ENCODE measurements around the gene GATA3.

Gene GATA3

DNA sequence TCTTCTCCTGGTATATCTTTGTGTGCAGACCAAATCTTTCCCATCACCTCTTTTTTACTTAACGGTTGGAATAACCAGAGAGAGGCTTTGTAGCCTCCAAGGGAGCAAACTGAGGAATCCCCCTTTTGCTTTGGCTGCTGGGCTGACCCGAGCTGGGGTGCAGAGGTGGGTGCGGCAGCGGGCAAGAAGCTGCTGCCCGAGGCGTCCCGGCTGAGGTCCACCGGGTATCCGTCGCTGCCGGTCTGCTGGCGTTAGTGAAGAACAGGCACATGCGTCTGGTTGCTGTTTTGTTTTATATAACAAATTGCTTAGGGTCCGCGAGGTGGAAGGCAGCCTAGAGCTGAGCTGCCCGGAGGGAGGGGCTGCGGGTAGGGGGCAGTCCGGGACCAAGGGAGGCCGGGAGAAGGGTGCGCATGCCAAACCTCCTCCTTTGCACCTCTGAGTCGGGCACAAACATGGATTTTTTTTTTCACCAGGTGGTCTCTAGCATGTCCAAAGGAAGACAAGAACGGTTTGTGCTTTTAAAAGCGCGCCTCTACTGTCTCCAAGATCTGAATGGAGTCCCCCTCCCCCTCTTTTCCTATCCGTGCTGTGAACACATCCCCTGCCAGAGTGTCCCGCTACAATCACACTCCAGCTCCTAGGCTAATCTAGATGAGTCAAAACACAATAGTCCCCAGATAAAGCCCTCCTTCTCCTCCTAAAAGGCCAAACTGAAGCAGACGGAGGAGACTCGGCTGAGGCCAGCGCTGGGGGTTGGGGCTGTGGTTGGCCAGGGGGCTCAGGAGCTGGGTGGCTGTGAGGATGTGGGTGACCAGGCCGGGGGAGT, 6.8 kb upstream of the GATA3 start:
- H3K4me1 ChIP-seq (ENCODE audit: insufficient read depth, low read length): peaks cover 51% of the 10 kb centered on the region
- peak overlapping the region; percentile 30; the same call in 1 of the 2 replicates for H3K4me3 ChIP-seq (ENCODE audit: low read length)
- H3K36me3 ChIP-seq (ENCODE audit: insufficient read depth, low read length): no peaks in the 10 kb centered on the region
- no peak overlapping the region for H3K9ac ChIP-seq (ENCODE audit: low read depth, low read length)
- H3K27me3 ChIP-seq (ENCODE audit: insufficient read depth, low read length): peaks cover 100% of the 10 kb centered on the region
- H3K9me3 ChIP-seq (ENCODE audit: insufficient read depth, low read depth, low read length): no peaks in the 10 kb centered on the region
- H3K27ac ChIP-seq (ENCODE audit: low read depth, low read length): no peak overlapping the region
- 1% methylated on average over 30 of the region's 30 CpGs for WGBS

DNA sequence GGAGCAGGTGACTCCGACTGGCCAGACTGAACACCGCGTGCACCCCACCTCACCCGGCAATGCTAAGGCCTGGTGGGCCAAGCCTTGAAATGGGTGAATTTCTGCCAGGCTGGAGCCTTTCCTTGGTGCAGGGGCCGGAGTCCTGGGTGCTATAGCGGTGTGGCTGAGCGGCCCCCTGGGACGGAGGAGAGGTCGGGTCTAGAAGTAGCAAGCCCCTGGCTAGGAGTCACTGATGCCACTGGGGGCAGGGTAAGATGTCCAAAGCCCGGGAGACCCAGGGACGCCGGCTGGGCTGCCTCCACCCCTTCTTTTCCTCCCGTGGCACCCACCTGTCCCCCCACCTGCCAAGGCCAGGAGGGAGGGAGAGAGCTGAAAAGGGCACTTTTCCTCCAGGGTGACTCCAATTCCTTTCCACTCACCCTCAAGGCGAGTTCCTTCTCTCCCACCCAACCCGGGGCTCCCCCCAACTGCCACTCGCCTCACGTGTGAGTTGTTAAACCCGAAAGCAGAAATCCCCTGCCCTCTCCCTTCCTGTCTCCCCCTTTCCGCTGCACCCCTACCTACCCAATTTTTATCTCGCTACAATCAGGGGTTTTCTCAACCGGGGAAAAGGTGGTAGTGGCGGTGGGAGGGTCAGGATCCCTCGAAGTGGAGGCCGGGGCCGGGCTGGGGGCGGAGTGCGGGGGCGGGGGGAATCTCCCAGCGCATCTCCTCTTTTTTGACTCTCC, 6.0 kb upstream of the GATA3 start:
- Histone ChIP-seq H3K9ac (ENCODE audit: low read depth, low read length) (no peak overlapping the region), H3K27ac (ENCODE audit: low read depth, low read length) (no peak overlapping the region), H3K9me3 (ENCODE audit: insufficient read depth, low read depth, low read length) (no peaks in the 10 kb centered on the region), H3K27me3 (ENCODE audit: insufficient read depth, low read length) (peaks cover 98% of the 10 kb centered on the region), H3K4me1 (ENCODE audit: insufficient read depth, low read length) (peaks cover 52% of the 10 kb centered on the region), H3K36me3 (ENCODE audit: insufficient read depth, low read length) (no peaks in the 10 kb centered on the region), H3K4me3 (ENCODE audit: low read length) (peak overlapping the region; percentile 30; the same call in 1 of the 2 replicates)
- WGBS: 3% methylated on average over 16 of the region's 29 CpGs

DNA sequence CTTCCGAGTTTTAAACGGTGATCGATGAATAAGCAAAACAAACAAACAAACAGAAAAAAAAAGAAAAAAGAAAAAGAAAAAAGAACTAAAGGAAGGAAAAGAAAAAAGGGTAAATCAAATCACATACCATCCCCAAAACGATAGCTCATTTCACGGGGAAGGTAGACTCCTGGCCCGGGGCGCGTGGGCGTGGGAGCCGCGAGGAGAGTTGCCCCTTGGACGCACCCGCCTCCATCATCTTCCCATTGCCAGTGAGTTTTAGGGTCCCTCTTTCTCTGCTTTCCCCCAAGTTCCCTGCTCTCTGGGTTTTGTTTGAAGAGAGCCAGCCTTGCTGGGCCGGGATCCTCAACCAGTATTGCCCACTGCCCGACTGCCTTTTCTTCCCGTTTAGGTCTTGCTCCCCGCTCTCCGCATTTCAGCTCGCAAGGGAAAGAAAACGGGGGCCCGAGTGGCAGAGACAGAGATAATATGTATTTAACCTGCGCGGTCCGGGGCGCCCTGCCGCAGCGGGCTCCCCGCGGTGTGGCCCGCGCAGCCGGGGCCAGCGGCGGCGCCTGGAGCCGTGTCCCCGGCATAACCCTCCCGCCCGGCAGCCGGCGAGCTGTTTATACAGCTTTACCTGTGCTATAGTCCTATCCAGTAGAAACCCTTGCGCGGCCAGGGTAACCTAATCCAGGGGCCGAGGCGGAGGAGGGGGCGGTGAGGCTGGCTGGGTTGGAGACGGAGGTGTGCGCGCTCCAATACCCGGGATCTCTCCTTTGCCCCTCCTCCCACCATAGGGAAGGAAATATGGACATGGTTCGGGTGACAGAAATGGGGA, 5.2 kb upstream of the GATA3 start:
- 2% methylated on average over 44 of the region's 51 CpGs for WGBS
- H3K4me3 ChIP-seq (ENCODE audit: low read length): peak overlapping the region; percentile 51
- H3K27me3 ChIP-seq (ENCODE audit: insufficient read depth, low read length): peaks cover 98% of the 10 kb centered on the region

DNA sequence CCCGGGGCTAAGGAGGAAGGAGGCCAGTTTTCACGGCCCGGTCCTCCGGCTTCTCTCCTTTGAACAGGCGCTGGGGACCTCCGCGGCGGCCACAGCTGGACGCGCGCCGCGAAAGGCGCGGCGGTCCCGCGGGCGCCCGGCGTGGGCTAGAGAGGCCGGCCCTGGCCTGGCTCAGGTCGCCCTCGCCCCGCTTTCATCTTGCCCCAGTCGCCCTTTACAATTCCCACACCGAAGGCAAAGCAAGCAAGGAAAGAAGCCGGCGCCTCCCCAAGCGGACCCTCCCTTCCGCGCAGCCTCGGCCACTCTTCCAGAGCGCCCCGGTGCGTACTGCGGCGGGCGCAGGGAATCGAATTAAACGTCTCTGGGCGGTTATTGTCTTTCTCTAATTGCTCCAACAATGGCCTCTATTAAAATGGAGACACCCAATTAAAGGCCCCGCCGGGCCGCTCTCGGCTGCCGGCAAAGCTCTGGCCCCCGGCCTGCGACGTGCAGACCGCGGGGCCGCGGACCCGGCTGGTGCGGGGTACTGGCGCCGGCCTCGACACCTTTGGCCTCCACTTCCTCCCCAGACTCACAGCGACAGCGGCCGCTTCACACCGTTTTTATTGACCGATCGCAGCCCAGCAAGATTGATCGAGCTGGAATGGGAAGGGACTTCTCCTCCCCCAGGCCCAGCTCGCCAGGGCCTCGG, 4.5 kb upstream of the GATA3 start:
- WGBS: under 1% methylated on average over 68 of the region's 68 CpGs
- H3K27me3 ChIP-seq (ENCODE audit: insufficient read depth, low read length): peaks cover 96% of the 10 kb centered on the region
- H3K4me1 ChIP-seq (ENCODE audit: insufficient read depth, low read length): peaks cover 48% of the 10 kb centered on the region
- H3K9ac ChIP-seq (ENCODE audit: low read depth, low read length): no peak overlapping the region
- peak overlapping the region; percentile 51 for H3K4me3 ChIP-seq (ENCODE audit: low read length)
- H3K9me3 ChIP-seq (ENCODE audit: insufficient read depth, low read depth, low read length): no peaks in the 10 kb centered on the region
- no peaks in the 10 kb centered on the region for H3K36me3 ChIP-seq (ENCODE audit: insufficient read depth, low read length)
- H3K27ac ChIP-seq (ENCODE audit: low read depth, low read length): peak overlapping the region; percentile 29; the same call in 1 of the 2 replicates

More for the DNA sequence above, 5.2 kb upstream of the GATA3 start:
- Histone ChIP-seq H3K4me1 (ENCODE audit: insufficient read depth, low read length) (peaks cover 55% of the 10 kb centered on the region), H3K9me3 (ENCODE audit: insufficient read depth, low read depth, low read length) (no peaks in the 10 kb centered on the region), H3K9ac (ENCODE audit: low read depth, low read length) (no peak overlapping the region), H3K27ac (ENCODE audit: low read depth, low read length) (0 out of 2 replicates have a peak overlapping the region, but pooled peaks have one; percentile 27), H3K36me3 (ENCODE audit: insufficient read depth, low read length) (no peaks in the 10 kb centered on the region)

DNA sequence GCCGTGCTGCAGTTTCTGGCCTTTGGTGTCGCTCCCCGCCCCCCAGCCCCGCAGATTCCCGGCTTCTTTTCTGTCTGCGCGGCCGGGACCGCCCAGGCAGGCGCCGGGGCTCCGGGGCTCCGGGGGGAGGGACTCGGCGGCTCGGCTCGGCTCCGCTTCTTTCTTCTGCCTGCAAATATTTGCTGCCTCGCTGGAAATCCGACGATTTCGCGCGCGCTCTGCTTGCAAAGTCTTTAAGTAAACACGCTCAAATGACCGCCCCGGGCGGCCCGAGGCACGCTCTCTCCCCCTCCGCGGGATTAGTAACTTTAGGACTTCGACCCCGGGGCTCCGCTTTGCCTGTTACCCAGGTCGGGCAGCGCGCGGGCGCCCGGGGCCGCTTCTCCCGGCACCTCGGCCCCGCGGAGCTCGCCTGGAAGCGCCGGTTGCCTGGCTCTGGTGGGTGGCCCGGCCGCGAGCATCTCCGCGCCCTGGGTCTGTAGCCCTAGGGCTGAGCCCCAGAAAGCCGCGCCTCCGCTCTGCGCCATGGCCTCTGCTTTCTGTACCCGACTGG, 3.9 kb upstream of the GATA3 start:
- Histone ChIP-seq H3K27ac (ENCODE audit: low read depth, low read length) (peak overlapping the region; percentile 29; the same call in 1 of the 2 replicates), H3K36me3 (ENCODE audit: insufficient read depth, low read length) (no peaks in the 10 kb centered on the region), H3K4me3 (ENCODE audit: low read length) (peak overlapping the region; percentile 51), H3K27me3 (ENCODE audit: insufficient read depth, low read length) (peaks cover 96% of the 10 kb centered on the region), H3K4me1 (ENCODE audit: insufficient read depth, low read length) (peaks cover 45% of the 10 kb centered on the region), H3K9me3 (ENCODE audit: insufficient read depth, low read depth, low read length) (no peaks in the 10 kb centered on the region), H3K9ac (ENCODE audit: low read depth, low read length) (no peak overlapping the region)
- WGBS: under 1% methylated on average over 58 of the region's 60 CpGs

DNA sequence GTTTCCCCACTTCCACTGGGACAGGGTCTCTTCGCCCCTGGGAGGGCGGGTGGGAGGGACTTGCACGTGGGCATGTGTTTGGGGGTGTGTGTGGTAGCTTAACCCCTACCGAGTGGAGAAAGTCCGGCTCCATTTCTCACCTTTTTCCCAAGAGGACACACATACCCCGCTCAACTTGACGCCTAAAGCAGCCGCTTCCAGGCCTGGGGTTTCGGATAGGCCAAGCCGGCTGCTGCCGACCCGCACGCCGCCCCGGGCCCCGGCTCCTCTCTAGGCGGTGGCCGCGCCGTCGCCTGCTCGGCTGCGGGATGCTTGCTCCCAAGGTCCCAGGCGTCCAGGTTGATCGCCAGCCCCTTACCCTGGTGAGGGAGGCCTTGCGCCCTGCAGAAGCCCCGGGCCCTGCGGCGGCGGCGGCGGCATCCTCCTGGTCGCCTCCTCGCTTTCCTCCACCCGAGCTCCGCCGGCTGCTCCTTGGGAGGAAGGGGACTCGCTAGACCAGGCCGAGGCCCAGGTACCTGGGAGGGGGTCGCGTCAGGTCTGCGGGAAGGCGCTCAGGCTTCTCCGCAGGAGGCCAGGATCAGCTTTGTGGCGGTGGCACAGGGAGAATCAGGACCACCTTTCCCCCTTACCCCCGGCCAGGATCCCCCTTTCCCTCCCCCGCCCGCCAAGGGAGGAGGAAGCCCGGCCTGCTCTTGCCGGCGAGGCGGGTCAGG, 3.2 kb upstream of the GATA3 start:
- no peaks in the 10 kb centered on the region for H3K9me3 ChIP-seq (ENCODE audit: insufficient read depth, low read depth, low read length)
- no peak overlapping the region; the same call in 1 of the 2 replicates for H3K27ac ChIP-seq (ENCODE audit: low read depth, low read length)
- H3K36me3 ChIP-seq (ENCODE audit: insufficient read depth, low read length): no peaks in the 10 kb centered on the region
- H3K9ac ChIP-seq (ENCODE audit: low read depth, low read length): no peak overlapping the region
- H3K4me1 ChIP-seq (ENCODE audit: insufficient read depth, low read length): peaks cover 39% of the 10 kb centered on the region
- 1% methylated on average over 48 of the region's 52 CpGs for WGBS
- peaks cover 96% of the 10 kb centered on the region for H3K27me3 ChIP-seq (ENCODE audit: insufficient read depth, low read length)
- H3K4me3 ChIP-seq (ENCODE audit: low read length): peak overlapping the region; percentile 51

DNA sequence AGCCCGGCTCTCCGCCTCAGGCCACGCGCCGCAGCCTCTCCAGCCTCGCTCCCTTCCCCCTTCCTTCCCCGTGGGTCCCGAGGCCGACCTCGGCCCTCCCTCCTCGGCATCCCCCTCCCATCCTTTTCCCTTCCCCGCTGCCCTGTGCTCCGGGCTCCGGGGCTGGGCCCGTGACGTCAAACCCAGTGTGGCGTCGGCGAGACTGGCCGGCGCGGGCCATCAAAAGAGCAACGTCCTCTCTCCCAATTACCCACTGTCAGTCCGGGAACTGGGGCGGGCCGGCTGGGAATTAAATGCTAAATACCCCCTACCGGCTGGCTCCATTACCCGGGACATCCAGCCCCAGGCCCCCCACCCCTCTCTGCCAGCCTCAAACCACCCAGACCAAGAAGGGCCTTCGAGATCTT, 2.6 kb upstream of the GATA3 start:
- no peaks in the 10 kb centered on the region for H3K36me3 ChIP-seq (ENCODE audit: insufficient read depth, low read length)
- WGBS: under 1% methylated on average over 29 of the region's 29 CpGs
- no peak overlapping the region for H3K9ac ChIP-seq (ENCODE audit: low read depth, low read length)
- peaks cover 39% of the 10 kb centered on the region for H3K4me1 ChIP-seq (ENCODE audit: insufficient read depth, low read length)
- H3K27ac ChIP-seq (ENCODE audit: low read depth, low read length): no peak overlapping the region
- peaks cover 96% of the 10 kb centered on the region for H3K27me3 ChIP-seq (ENCODE audit: insufficient read depth, low read length)
- no peaks in the 10 kb centered on the region for H3K9me3 ChIP-seq (ENCODE audit: insufficient read depth, low read depth, low read length)
- H3K4me3 ChIP-seq (ENCODE audit: low read length): peak overlapping the region; percentile 29

DNA sequence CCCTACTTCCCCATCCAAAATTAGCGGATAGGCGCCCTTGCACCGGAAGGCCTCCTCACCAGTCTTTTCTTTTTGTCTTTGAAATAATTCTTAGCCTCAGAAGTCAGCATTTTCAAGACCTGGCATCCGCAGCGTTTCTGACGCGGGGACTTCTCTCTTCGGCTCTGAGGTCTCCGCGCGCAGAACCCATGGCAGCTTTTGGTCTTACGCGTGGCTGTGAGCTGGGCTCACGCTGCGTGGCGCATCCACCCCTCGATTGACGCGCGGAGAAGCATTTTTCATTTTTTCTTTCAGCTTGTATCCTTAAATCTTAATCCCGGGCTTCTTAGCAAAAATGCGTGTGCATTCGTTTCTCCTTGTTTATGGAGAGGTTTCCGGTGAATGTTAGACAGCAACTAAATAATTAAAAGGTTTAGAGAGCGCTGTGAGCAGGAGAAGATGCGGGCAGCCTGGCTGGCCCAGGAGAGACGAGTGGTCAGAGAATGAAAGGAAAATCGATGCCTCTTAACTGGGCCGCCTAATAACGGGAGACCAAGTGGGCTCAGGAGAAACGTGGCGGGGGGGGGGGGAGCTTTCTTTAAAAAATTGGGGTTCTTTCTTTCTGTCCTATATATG, 2.0 kb upstream of the GATA3 start:
- Histone ChIP-seq H3K27ac (ENCODE audit: low read depth, low read length) (no peak overlapping the region), H3K9me3 (ENCODE audit: insufficient read depth, low read depth, low read length) (no peaks in the 10 kb centered on the region), H3K27me3 (ENCODE audit: insufficient read depth, low read length) (peaks cover 96% of the 10 kb centered on the region), H3K4me1 (ENCODE audit: insufficient read depth, low read length) (peaks cover 40% of the 10 kb centered on the region), H3K36me3 (ENCODE audit: insufficient read depth, low read length) (no peaks in the 10 kb centered on the region), H3K4me3 (ENCODE audit: low read length) (peak overlapping the region; percentile 29), H3K9ac (ENCODE audit: low read depth, low read length) (no peak overlapping the region)
- 2% methylated on average over 30 of the region's 32 CpGs for WGBS

DNA sequence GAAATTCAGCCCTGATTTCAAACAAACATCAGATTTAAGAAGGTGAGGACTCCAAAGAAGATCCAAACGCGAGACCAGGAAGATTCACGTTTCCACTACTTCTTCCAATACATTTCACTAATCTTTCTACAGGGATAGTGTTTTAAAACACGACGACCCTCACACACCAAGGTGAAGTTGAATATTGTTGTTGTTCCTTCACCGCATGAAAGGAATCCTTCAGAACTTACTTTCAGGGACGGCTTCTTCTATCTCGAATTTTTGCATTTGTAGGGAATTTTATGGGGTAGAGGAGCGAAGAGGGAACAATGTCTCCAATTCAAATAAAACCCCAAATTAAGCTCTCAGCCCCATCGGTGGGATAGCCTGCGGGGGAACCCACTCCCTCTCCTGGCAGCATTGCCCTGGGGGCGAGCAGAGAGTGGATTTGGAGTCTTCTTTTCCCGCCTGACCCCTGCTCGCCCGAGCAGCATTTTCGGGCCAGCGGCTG, 1.5 kb upstream of the GATA3 start:
- WGBS: 2% methylated on average over 11 of the region's 17 CpGs
- Histone ChIP-seq H3K4me3 (ENCODE audit: low read length) (peak overlapping the region; percentile 29; the same call in 1 of the 2 replicates), H3K9ac (ENCODE audit: low read depth, low read length) (no peak overlapping the region), H3K9me3 (ENCODE audit: insufficient read depth, low read depth, low read length) (no peaks in the 10 kb centered on the region), H3K4me1 (ENCODE audit: insufficient read depth, low read length) (peaks cover 42% of the 10 kb centered on the region), H3K36me3 (ENCODE audit: insufficient read depth, low read length) (no peaks in the 10 kb centered on the region), H3K27ac (ENCODE audit: low read depth, low read length) (no peak overlapping the region), H3K27me3 (ENCODE audit: insufficient read depth, low read length) (peaks cover 96% of the 10 kb centered on the region)
